ENCODE results near the gene GNG11. TPM values are rescaled to one million over a fixed set of nuclear protein-coding genes. Genes with fewer than 3 reads are reported as not detected.

GNG11 gene
- total RNA-seq, 1 donor from 2014 or later: 8.8 TPM

- Histone ChIP-seq H3K4me1 (ENCODE audit: insufficient read depth, low read length) (peaks cover 16% of the 10 kb centered on the region), H3K9ac (ENCODE audit: low read length) (peak overlapping the region; percentile 88), H4K20me1 (ENCODE audit: insufficient read depth, low read length) (no peaks in the 10 kb centered on the region), H3K4me2 (ENCODE audit: low read length) (peak overlapping the region; percentile 86), H3K9me3 (ENCODE audit: insufficient read depth, low read depth, low read length) (no peaks in the 10 kb centered on the region), H3K27ac (ENCODE audit: low read depth, low read length) (no peak overlapping the region), H2AFZ (ENCODE audit: low read depth, low read length) (no peak overlapping the region), H3K27me3 (ENCODE audit: insufficient read depth, low read length) (no peaks in the 10 kb centered on the region), H3K36me3 (ENCODE audit: insufficient read depth, low read length) (peaks cover 9% of the 10 kb centered on the region), H3K79me2 (ENCODE audit: insufficient read depth, low read length) (peaks cover 29% of the 10 kb centered on the region), H3K4me3 (ENCODE audit: insufficient read depth, low read depth, low read length) (peak overlapping the region; percentile 75)
- Mint-ChIP-seq H3K36me3 (ENCODE audit: low read depth, unreplicated experiment) (peaks cover 7% of the 10 kb centered on the region), H3K27me3 (ENCODE audit: low read depth, unreplicated experiment) (no peaks in the 10 kb centered on the region), H3K27ac (ENCODE audit: unreplicated experiment) (no peak overlapping the region), H3K9me3 (ENCODE audit: unreplicated experiment) (no peaks in the 10 kb centered on the region), H3K4me1 (ENCODE audit: low read depth, unreplicated experiment) (peaks cover 14% of the 10 kb centered on the region), H3K4me3 (ENCODE audit: unreplicated experiment) (peak overlapping the region; percentile 74)
- FAIRE-seq (peak; percentile 43), DNase-seq (ENCODE audit: low read depth) (peak; percentile 36)
- TF ChIP-seq CTCF (IDR thresholded peaks at IDR 0.05; ENCODE audit: insufficient read depth, low read depth, low read length) (no peak), EZH2 (IDR thresholded peaks at IDR 0.05; ENCODE audit: insufficient read depth, low read length) (no peak)
These were observed 2.4 kb downstream of the GNG11 start for GRCh38 chr7:93923942-93924341.

- no peak overlapping the region for H3K27ac ChIP-seq (ENCODE audit: low read depth, low read length)
- no peaks in the 10 kb centered on the region for H4K20me1 ChIP-seq (ENCODE audit: insufficient read depth, low read length)
- no peaks in the 10 kb centered on the region for H3K27me3 ChIP-seq (ENCODE audit: insufficient read depth, low read length)
- Mint-ChIP-seq H3K27me3 (ENCODE audit: low read depth, unreplicated experiment) (no peaks in the 10 kb centered on the region), H3K27ac (ENCODE audit: unreplicated experiment) (no peak overlapping the region), H3K4me3 (ENCODE audit: unreplicated experiment) (no peak overlapping the region), H3K36me3 (ENCODE audit: low read depth, unreplicated experiment) (peaks cover 7% of the 10 kb centered on the region), H3K9me3 (ENCODE audit: unreplicated experiment) (no peaks in the 10 kb centered on the region), H3K4me1 (ENCODE audit: low read depth, unreplicated experiment) (peaks cover 10% of the 10 kb centered on the region)
- no peak overlapping the region for H3K4me2 ChIP-seq (ENCODE audit: low read length)
- TF ChIP-seq CTCF (IDR thresholded peaks at IDR 0.05; ENCODE audit: insufficient read depth, low read depth, low read length) (no peak), EZH2 (IDR thresholded peaks at IDR 0.05; ENCODE audit: insufficient read depth, low read length) (no peak)
- H2AFZ ChIP-seq (ENCODE audit: low read depth, low read length): no peak overlapping the region
- H3K9ac ChIP-seq (ENCODE audit: low read length): no peak overlapping the region
- peaks cover 29% of the 10 kb centered on the region for H3K79me2 ChIP-seq (ENCODE audit: insufficient read depth, low read length)
- no peak for DNase-seq (ENCODE audit: low read depth)
- H3K4me1 ChIP-seq (ENCODE audit: insufficient read depth, low read length): peaks cover 11% of the 10 kb centered on the region
- H3K4me3 ChIP-seq (ENCODE audit: insufficient read depth, low read depth, low read length): no peak overlapping the region
- peaks cover 9% of the 10 kb centered on the region for H3K36me3 ChIP-seq (ENCODE audit: insufficient read depth, low read length)
- H3K9me3 ChIP-seq (ENCODE audit: insufficient read depth, low read depth, low read length): no peaks in the 10 kb centered on the region
- no peak for FAIRE-seq
These were observed 5.3 kb downstream of the GNG11 start for GRCh38 chr7:93926800-93927199.

GRCh38 chr7:93927585-93927984 is 6.0 kb downstream of the GNG11 start:
- no peaks in the 10 kb centered on the region for H3K27me3 ChIP-seq (ENCODE audit: insufficient read depth, low read length)
- DNase-seq (ENCODE audit: low read depth) (no peak), FAIRE-seq (no peak)
- no peak overlapping the region for H3K4me2 ChIP-seq (ENCODE audit: low read length)
- Mint-ChIP-seq H3K9me3 (ENCODE audit: unreplicated experiment) (no peaks in the 10 kb centered on the region), H3K27ac (ENCODE audit: unreplicated experiment) (no peak overlapping the region), H3K27me3 (ENCODE audit: low read depth, unreplicated experiment) (no peaks in the 10 kb centered on the region), H3K4me3 (ENCODE audit: unreplicated experiment) (no peak overlapping the region), H3K4me1 (ENCODE audit: low read depth, unreplicated experiment) (peaks cover 10% of the 10 kb centered on the region), H3K36me3 (ENCODE audit: low read depth, unreplicated experiment) (peaks cover 7% of the 10 kb centered on the region)
- H3K79me2 ChIP-seq (ENCODE audit: insufficient read depth, low read length): peaks cover 22% of the 10 kb centered on the region
- H2AFZ ChIP-seq (ENCODE audit: low read depth, low read length): no peak overlapping the region
- TF ChIP-seq CTCF (IDR thresholded peaks at IDR 0.05; ENCODE audit: insufficient read depth, low read depth, low read length) (no peak), EZH2 (IDR thresholded peaks at IDR 0.05; ENCODE audit: insufficient read depth, low read length) (no peak)
- no peak overlapping the region for H3K4me3 ChIP-seq (ENCODE audit: insufficient read depth, low read depth, low read length)
- no peak overlapping the region for H3K9ac ChIP-seq (ENCODE audit: low read length)
- peaks cover 9% of the 10 kb centered on the region for H3K36me3 ChIP-seq (ENCODE audit: insufficient read depth, low read length)
- no peaks in the 10 kb centered on the region for H4K20me1 ChIP-seq (ENCODE audit: insufficient read depth, low read length)
- H3K9me3 ChIP-seq (ENCODE audit: insufficient read depth, low read depth, low read length): no peaks in the 10 kb centered on the region
- peaks cover 11% of the 10 kb centered on the region for H3K4me1 ChIP-seq (ENCODE audit: insufficient read depth, low read length)
- H3K27ac ChIP-seq (ENCODE audit: low read depth, low read length): no peak overlapping the region

All from astrocyte (in vitro differentiated cells and primary cell).